Adrenal gland (tissue), 5 donors: ENCODE data around the gene CARD10.

ENCODE experiments used
- POLR2A ChIP-seq, 2 donors: fragments of 450-650 bp; IDR thresholded peaks; one replicate each; pipeline ENCODE4 v1.6.1; 2017; ENCODE audit warnings: antibody characterized with exemption in 2 of 2, mild to moderate bottlenecking in 2 of 2, moderate library complexity in 1 of 2
- TF ChIP-seq, protein P1 (sequence below), 6 experiments: fragments of 450-650 bp in 4 of 6; fragments of 200-600 bp in 2 of 6; sonication (generic) in 1 of 6; IDR thresholded peaks; 1 replicate in 5 of 6; 2 replicates in 1 of 6; pipeline versions ENCODE4 v1.5.1 to v1.8.0; 2016 to 2021; ENCODE audit warnings: antibody characterized with exemption in 6 of 6, mild to moderate bottlenecking in 2 of 6, moderate library complexity in 1 of 6
- donor health status: DM: no; HTN: no; CAD: no.

DNA sequence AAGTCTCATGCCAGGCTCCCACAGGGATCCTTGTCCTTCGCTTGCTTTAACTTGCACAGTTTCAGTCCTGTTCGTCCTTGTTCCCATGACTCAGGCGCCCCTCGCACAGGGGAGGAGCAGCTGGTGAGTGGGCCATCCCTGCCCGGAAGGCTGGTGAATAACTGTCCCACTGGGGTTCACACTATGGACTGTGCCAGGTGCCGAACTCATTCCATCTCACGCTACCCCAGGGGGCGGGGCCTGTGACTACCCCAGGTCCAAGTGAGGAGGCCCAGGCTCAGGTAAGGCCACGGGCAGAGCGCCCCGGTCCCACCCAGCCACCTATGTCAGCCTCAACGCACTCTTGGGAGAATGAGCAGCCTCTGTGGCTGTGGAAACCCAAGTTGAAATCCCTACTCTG lies 7.2 kb upstream of the CARD10 start:
- TF ChIP-seq, protein P1, sequence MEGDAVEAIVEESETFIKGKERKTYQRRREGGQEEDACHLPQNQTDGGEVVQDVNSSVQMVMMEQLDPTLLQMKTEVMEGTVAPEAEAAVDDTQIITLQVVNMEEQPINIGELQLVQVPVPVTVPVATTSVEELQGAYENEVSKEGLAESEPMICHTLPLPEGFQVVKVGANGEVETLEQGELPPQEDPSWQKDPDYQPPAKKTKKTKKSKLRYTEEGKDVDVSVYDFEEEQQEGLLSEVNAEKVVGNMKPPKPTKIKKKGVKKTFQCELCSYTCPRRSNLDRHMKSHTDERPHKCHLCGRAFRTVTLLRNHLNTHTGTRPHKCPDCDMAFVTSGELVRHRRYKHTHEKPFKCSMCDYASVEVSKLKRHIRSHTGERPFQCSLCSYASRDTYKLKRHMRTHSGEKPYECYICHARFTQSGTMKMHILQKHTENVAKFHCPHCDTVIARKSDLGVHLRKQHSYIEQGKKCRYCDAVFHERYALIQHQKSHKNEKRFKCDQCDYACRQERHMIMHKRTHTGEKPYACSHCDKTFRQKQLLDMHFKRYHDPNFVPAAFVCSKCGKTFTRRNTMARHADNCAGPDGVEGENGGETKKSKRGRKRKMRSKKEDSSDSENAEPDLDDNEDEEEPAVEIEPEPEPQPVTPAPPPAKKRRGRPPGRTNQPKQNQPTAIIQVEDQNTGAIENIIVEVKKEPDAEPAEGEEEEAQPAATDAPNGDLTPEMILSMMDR (IDR thresholded peaks at IDR 0.05), result no peak
- no peak for TF ChIP-seq POLR2A (IDR thresholded peaks at IDR 0.05)
